LNCaP clone FGC (cell line): ENCODE results near the gene FAM228A.

Source experiments
- DNase-seq: peaks from one replicate; pipeline ENCODE4 v3.0.0-alpha.2; 2011; ENCODE audit warnings: low read depth
- H3K4me3 ChIP-seq: 2 replicates; pipeline ENCODE4 v1.5.1; 2011; ENCODE audit warnings: mild to moderate bottlenecking, low read depth, low read length, control low read depth
- TF ChIP-seq, protein P1 (sequence below): IDR thresholded peaks from 2 replicates; pipeline ENCODE4 v1.5.1; 2012; ENCODE audit warnings: mild to moderate bottlenecking; ENCODE audit not compliant: control insufficient read depth, insufficient read depth; ENCODE audit errors: extremely low read depth

The FAM228A gene

DNA sequence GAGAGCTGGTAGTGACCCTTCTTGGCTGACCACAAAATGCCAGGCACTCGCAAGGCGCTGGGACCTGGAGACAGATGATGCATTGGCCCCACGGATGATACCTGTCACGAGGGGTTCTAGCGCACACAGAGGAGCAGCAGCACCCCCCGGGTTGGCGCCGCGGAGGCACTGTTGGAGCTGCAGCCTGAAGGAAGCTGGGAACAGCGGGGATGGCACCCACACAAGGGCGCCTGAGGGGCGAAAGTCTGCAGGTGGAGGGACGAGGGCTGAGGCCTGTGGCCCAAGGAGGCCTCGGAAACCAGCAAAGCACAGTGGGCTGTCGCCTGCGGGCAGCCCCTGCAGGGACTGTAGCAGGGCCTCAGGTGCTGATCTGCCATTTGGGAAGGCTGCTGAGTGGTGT lies 33.6 kb downstream of the FAM228A start:
- TF ChIP-seq, protein P1, sequence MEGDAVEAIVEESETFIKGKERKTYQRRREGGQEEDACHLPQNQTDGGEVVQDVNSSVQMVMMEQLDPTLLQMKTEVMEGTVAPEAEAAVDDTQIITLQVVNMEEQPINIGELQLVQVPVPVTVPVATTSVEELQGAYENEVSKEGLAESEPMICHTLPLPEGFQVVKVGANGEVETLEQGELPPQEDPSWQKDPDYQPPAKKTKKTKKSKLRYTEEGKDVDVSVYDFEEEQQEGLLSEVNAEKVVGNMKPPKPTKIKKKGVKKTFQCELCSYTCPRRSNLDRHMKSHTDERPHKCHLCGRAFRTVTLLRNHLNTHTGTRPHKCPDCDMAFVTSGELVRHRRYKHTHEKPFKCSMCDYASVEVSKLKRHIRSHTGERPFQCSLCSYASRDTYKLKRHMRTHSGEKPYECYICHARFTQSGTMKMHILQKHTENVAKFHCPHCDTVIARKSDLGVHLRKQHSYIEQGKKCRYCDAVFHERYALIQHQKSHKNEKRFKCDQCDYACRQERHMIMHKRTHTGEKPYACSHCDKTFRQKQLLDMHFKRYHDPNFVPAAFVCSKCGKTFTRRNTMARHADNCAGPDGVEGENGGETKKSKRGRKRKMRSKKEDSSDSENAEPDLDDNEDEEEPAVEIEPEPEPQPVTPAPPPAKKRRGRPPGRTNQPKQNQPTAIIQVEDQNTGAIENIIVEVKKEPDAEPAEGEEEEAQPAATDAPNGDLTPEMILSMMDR, result no peak
- no peak overlapping the region for H3K4me3 ChIP-seq
- DNase-seq, result no peak

DNA sequence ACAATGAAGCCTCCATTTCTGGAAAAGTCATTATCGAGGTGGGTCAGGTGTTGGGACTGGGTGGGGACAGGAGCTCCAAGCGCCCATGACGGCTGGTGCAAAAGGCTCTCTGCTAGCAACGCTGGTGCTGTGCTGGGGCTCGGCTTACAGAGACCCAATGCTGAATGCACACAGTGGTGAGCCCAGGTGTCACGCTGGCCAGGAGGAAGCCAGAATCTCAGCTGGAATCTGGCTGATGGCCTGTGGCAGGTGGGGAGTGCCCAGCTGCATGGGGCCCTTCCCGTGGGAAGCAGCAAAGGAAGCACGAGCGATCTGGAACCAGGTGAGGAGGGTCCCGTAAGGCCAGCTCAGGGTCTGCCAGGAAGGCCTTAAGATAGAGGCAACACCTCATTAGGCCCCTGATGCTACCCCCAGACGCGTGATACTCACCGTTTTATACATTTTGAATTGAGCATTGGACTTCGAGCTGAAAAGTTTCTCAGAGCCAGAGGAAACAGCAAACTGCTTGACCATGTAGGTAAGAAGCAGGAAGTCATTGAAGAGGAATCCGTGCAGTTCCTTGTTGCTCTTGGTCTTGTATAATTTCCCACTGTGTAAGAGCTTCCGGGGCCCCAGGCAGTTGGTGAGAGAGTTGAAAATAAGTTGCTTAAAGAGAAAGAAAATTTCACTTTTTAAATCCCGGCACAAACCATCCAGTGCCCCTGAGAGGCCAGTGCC lies 34.7 kb downstream of the FAM228A start:
- no peak for DNase-seq
- no peak overlapping the region for H3K4me3 ChIP-seq
- TF ChIP-seq, protein P1, result no peak

DNA sequence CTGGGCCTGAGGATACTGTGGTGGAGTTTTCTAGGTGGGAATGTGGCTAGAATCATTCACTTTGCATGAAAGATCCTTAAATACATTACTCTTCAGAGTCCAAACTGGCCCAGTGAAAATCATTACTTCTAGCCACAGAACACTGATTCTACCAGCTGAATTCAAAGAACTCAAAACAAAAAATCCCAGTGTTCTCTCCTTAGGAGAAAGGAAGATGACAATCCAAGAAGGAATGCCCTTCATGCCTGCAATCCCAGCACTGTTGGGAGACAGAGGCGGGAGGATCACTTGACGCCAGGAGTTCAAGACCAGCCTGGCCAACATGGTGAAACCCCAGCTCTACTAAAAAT lies 35.2 kb downstream of the FAM228A start:
- TF ChIP-seq, protein P1, result no peak
- DNase-seq, result no peak
- H3K4me3 ChIP-seq, result no peak overlapping the region

DNA sequence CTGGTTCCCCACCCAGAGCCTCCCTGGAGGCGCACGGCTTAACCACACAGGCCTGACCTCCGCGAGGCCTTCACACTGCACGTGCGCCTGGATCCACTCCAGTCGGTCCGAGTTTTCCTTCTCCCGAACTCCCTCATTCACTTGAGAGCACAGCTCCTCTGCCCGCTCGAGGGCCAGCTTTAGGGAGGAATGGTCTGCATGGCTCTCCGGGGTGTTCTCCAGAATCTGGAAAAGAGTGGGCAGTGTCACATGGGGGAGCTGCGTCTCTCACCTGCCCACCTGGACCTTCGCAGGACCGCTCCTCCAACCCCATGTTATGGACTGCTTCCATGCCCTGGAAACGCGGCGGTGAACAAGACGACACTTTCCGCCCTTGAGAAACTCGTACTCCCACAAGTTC lies 35.9 kb downstream of the FAM228A start:
- TF ChIP-seq, protein P1, result no peak
- DNase-seq, result no peak

DNA sequence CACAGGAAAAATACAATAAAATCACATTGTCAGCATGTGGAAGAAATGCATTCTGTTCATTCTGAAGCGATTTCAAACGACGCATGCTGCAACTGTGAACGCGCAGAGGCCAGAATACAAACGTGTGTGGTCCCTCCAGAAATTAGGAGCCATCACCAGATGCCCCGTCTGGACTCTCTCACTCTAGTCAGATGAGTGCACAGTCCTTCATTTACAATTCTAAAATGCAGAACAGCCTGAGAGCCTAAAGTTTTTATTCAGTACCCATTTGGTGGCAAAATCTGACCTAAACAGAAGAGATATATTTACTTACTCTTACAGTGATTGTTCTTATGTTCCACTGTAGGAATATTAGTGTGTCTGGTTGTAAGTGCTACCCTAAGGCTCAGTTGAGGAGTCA lies 36.6 kb downstream of the FAM228A start:
- DNase-seq, result no peak
- H3K4me3 ChIP-seq, result no peak overlapping the region
- TF ChIP-seq, protein P1, result no peak

More for the DNA sequence above, 35.9 kb downstream of the FAM228A start:
- no peak overlapping the region for H3K4me3 ChIP-seq

DNA sequence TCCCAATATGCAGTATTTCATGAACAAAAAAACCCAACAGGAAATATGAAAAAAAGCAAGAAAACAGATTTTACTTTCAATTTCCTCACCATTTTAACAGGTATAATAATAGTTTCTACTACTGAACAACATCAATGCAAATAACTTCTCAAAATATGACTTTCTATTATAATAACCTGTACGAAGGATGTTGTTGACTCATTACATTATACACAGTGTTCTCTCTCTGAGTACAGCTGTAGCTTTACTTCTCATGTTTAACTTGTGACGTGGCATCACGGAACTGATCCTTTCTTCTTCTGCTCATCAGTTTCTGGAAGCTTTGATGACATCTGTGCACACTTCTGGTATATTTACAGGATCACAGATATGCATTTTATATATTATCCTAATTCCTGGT lies 40.0 kb downstream of the FAM228A start:
- TF ChIP-seq, protein P1, result no peak
- H3K4me3 ChIP-seq, result no peak overlapping the region
- no peak for DNase-seq
